Measurements from ENCODE around the gene CABYR. TPM values are rescaled to one million over a fixed set of nuclear protein-coding genes. Genes with fewer than 3 reads are reported as not detected.

The CABYR gene
- polyA plus RNA-seq, 1 donor (not counting 4 experiments of a cell fraction or from before 2014, with no cell fraction given) = 7.7 TPM

GRCh38 chr18:24103320-24104021 lies 35.4 kb upstream of the CABYR start:
- Histone ChIP-seq H3K36me3 (ENCODE audit: control insufficient read depth in 2 of 2, extremely low read depth in 1 of 2, insufficient read depth in 2 of 2, low read length in 2 of 2) (peaks cover 0 to 4% of the 10 kb centered on the region in 2 experiments), H3K27me3 (ENCODE audit: control insufficient read depth, extremely low read depth, insufficient read depth, low read length) (no peaks in the 10 kb centered on the region), H3K4me2 (ENCODE audit: control insufficient read depth, extremely low read depth, insufficient read depth, low read depth, low read length) (no peak overlapping the region), H3K9me3 (ENCODE audit: control insufficient read depth, low read depth, low read length) (no peaks in the 10 kb centered on the region), H3K4me1 (ENCODE audit: control insufficient read depth, extremely low read depth, insufficient read depth, low read length) (peaks cover 11% of the 10 kb centered on the region), H3K79me2 (ENCODE audit: control insufficient read depth, insufficient read depth, low read length) (no peaks in the 10 kb centered on the region), H3K9me1 (ENCODE audit: control insufficient read depth, extremely low read depth, insufficient read depth, low read length) (no peaks in the 10 kb centered on the region), H3K27ac (ENCODE audit: control insufficient read depth, insufficient read depth, low read length) (no peak overlapping the region), H2AFZ (ENCODE audit: control insufficient read depth, low read length) (no peak overlapping the region), H4K20me1 (ENCODE audit: control insufficient read depth, extremely low read depth, insufficient read depth, low read length) (no peaks in the 10 kb centered on the region), H3K9ac (ENCODE audit: control insufficient read depth, extremely low read depth, insufficient read depth, low read length) (no peak overlapping the region), H3K4me3 (ENCODE audit: control insufficient read depth in 2 of 3, extremely low read depth in 1 of 3, insufficient read depth in 2 of 3, low read depth in 1 of 3, low read length in 3 of 3) (no peak overlapping the region)
- TF ChIP-seq EZH2 (IDR thresholded peaks at IDR 0.05; ENCODE audit: low read length) (no peak), CTCF (optimal IDR thresholded peaks at IDR 0.05 in 1 of 3, IDR thresholded peaks at IDR 0.05 in 1 of 3, conservative IDR thresholded peaks at IDR 0.05 in 1 of 3; ENCODE audit: extremely low read depth in 1 of 3, insufficient read depth in 2 of 3, low read length in 3 of 3) (no peak)
- FAIRE-seq (no peak), DNase-seq (ENCODE audit: low read depth, low spot score) (no peak)
- dilution Hi-C loops (cut with MboI; ENCODE audit: extremely low pct_ligation_motif_present, low sequenced_read_pairs) = no loop called here

GRCh38 chr18:24104486-24104885 lies 34.4 kb upstream of the CABYR start:
- H3K4me3 ChIP-seq (ENCODE audit: control insufficient read depth in 2 of 3, extremely low read depth in 1 of 3, insufficient read depth in 2 of 3, low read depth in 1 of 3, low read length in 3 of 3) = no peak overlapping the region
- H3K9ac ChIP-seq (ENCODE audit: control insufficient read depth, extremely low read depth, insufficient read depth, low read length) = no peak overlapping the region
- TF ChIP-seq EZH2 (IDR thresholded peaks at IDR 0.05; ENCODE audit: low read length) (no peak), CTCF (optimal IDR thresholded peaks at IDR 0.05 in 1 of 3, IDR thresholded peaks at IDR 0.05 in 1 of 3, conservative IDR thresholded peaks at IDR 0.05 in 1 of 3; ENCODE audit: extremely low read depth in 1 of 3, insufficient read depth in 2 of 3, low read length in 3 of 3) (no peak)
- no peaks in the 10 kb centered on the region for H3K9me3 ChIP-seq (ENCODE audit: control insufficient read depth, low read depth, low read length)
- peaks cover 11% of the 10 kb centered on the region for H3K4me1 ChIP-seq (ENCODE audit: control insufficient read depth, extremely low read depth, insufficient read depth, low read length)
- peaks cover 0 to 4% of the 10 kb centered on the region in 2 experiments for H3K36me3 ChIP-seq (ENCODE audit: control insufficient read depth in 2 of 2, extremely low read depth in 1 of 2, insufficient read depth in 2 of 2, low read length in 2 of 2)
- DNase-seq (ENCODE audit: low read depth, low spot score) (no peak), FAIRE-seq (no peak)
- no peak overlapping the region for H2AFZ ChIP-seq (ENCODE audit: control insufficient read depth, low read length)
- H3K9me1 ChIP-seq (ENCODE audit: control insufficient read depth, extremely low read depth, insufficient read depth, low read length) = no peaks in the 10 kb centered on the region
- dilution Hi-C loops (cut with MboI; ENCODE audit: extremely low pct_ligation_motif_present, low sequenced_read_pairs) = no loop called here
- H3K27ac ChIP-seq (ENCODE audit: control insufficient read depth, insufficient read depth, low read length) = no peak overlapping the region
- H3K4me2 ChIP-seq (ENCODE audit: control insufficient read depth, extremely low read depth, insufficient read depth, low read depth, low read length) = no peak overlapping the region
- no peaks in the 10 kb centered on the region for H4K20me1 ChIP-seq (ENCODE audit: control insufficient read depth, extremely low read depth, insufficient read depth, low read length)
- H3K27me3 ChIP-seq (ENCODE audit: control insufficient read depth, extremely low read depth, insufficient read depth, low read length) = no peaks in the 10 kb centered on the region
- no peaks in the 10 kb centered on the region for H3K79me2 ChIP-seq (ENCODE audit: control insufficient read depth, insufficient read depth, low read length)

All from keratinocyte (primary cell).